ENCODE results near the gene INTS3.
A peak's percentile ranks its signal among the peaks of the same experiment; 100 is the strongest.

The INTS3 gene

GRCh38 chr1:153684892-153685291 is 43.0 kb upstream of the INTS3 start:
- no peak overlapping the region for H3K4me3 ChIP-seq (ENCODE audit: low read depth, low read length)
- H3K36me3 ChIP-seq (ENCODE audit: control insufficient read depth in 2 of 2, insufficient read depth in 1 of 2, low read length in 2 of 2), result no peaks in the 10 kb centered on the region
- CTCF ChIA-PET, result interaction anchor here (0.6 to 1.3 kb wide), 2 partner anchors 9 to 64 kb away, joined by 4 to 6 read pairs; no protein-coding TSS in a partner anchor
- no peaks in the 10 kb centered on the region for H3K9me3 ChIP-seq (ENCODE audit: control insufficient read depth, insufficient read depth, low read depth, low read length)
- H3K27ac ChIP-seq (ENCODE audit: extremely low read depth, low read depth, low read length), result no peak overlapping the region
- TF ChIP-seq SCRT2 (tag by site-specific recombination; IDR thresholded peaks at IDR 0.05), result 0 out of 2 replicates have a peak, but pooled peaks have one; percentile 16
- TF ChIP-seq ZNF558 (tag by site-specific recombination; IDR thresholded peaks at IDR 0.05), result no peak
- no peak for TF ChIP-seq OVOL3 (tag by site-specific recombination; IDR thresholded peaks at IDR 0.05)
- TF ChIP-seq ZNF843 (tag by site-specific recombination; IDR thresholded peaks at IDR 0.05), result no peak
- H3K4me1 ChIP-seq (ENCODE audit: control insufficient read depth, insufficient read depth, low read length), result no peaks in the 10 kb centered on the region
- POLR2A ChIA-PET, result interaction anchor here (0.7 kb wide), 1 partner anchor 339 kb away, joined by 14 read pairs; no protein-coding TSS in a partner anchor

DNA sequence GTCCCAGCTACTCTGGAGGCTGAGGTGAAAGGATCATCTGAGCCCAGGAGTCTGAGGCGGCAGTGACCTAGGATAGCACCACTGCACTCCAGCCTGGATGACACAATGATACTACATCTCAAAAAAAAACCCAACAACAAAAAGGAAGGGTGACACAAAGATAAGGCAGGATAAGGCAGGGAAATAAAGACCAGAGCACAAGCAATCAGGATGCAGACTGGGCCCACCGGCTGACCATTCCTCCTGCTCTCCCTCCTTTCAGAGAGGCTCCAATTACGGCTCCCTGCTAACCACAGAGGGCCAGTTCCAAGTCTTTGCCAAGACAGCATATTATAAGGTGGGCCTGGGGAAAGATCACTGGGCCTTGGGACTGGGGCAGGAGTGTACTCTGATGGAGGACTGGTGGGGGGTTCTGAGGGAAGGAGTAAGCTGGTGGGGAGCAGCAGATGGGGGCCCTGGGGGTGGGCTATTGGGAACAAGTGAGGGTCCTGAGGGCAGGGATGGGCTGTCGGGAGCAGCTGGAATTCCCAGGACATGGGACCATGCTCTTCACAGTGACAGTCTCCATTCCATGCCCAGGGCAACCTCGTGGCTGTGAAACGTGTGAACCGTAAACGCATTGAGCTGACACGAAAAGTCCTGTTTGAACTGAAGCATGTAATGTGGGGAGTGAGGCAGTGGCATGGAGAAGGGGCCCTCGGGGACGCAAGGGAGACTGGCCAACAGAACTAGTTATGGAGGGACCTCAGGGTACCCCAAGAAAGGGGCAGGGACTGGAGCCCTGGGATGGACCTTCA is 42.1 kb upstream of the INTS3 start:
- POLR2A ChIA-PET, result no interaction called here
- CTCF ChIA-PET, result interaction anchor here (0.5 to 1.3 kb wide), 3 partner anchors 9 to 794 kb away, joined by 3 to 4 read pairs (median 4); no protein-coding TSS in a partner anchor

DNA sequence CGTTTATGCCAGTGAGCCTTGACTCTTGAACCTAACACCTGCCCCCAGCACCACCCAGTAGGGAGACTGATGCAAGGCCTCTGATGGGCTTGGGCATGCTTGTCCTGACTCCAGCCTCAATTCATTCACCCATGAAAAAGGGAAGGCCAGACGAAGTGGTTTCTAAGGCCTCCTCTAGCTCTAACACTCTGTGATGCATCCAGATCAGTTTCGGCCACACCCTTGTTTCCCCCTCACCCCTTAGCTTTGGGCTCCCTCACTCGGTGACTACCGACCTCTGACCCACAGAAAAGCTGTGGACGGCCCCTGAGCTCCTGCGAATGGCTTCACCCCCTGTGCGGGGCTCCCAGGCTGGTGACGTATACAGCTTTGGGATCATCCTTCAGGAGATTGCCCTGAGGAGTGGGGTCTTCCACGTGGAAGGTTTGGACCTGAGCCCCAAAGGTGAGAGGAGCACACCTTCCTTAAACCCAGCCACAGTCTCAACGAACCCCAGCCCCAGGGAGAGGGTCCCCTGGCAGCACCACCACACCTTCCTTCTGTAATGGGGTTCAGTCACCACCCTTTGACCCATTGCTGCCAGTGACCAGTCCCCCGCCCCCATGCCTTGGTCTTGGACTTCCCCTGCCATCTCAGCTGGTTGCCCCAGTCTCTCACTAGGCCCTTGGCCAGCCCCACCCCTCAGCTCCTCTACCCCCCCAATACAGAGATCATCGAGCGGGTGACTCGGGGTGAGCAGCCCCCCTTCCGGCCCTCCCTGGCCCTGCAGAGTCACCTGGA is 40.3 kb upstream of the INTS3 start:
- Histone ChIP-seq H3K36me3 (ENCODE audit: control insufficient read depth in 2 of 2, insufficient read depth in 1 of 2, low read length in 2 of 2) (no peaks in the 10 kb centered on the region), H3K9me3 (ENCODE audit: control insufficient read depth, insufficient read depth, low read depth, low read length) (no peaks in the 10 kb centered on the region), H3K27ac (ENCODE audit: extremely low read depth, low read depth, low read length) (no peak overlapping the region), H3K4me1 (ENCODE audit: control insufficient read depth, insufficient read depth, low read length) (no peaks in the 10 kb centered on the region), H3K4me3 (ENCODE audit: low read depth, low read length) (no peak overlapping the region)
- ChIA-PET CTCF (interaction anchor here (1.1 kb wide), 1 partner anchor 291 kb away, joined by 3 read pairs; no protein-coding TSS in a partner anchor), POLR2A (interaction anchor here (0.7 kb wide), 1 partner anchor 40 kb away, joined by 3 read pairs; the partner anchor contains the start of gene INTS3)
- TF ChIP-seq, protein P1, sequence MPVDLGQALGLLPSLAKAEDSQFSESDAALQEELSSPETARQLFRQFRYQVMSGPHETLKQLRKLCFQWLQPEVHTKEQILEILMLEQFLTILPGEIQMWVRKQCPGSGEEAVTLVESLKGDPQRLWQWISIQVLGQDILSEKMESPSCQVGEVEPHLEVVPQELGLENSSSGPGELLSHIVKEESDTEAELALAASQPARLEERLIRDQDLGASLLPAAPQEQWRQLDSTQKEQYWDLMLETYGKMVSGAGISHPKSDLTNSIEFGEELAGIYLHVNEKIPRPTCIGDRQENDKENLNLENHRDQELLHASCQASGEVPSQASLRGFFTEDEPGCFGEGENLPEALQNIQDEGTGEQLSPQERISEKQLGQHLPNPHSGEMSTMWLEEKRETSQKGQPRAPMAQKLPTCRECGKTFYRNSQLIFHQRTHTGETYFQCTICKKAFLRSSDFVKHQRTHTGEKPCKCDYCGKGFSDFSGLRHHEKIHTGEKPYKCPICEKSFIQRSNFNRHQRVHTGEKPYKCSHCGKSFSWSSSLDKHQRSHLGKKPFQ (tag by site-specific recombination; IDR thresholded peaks at IDR 0.05), result no peak
- TF ChIP-seq, protein P2, sequence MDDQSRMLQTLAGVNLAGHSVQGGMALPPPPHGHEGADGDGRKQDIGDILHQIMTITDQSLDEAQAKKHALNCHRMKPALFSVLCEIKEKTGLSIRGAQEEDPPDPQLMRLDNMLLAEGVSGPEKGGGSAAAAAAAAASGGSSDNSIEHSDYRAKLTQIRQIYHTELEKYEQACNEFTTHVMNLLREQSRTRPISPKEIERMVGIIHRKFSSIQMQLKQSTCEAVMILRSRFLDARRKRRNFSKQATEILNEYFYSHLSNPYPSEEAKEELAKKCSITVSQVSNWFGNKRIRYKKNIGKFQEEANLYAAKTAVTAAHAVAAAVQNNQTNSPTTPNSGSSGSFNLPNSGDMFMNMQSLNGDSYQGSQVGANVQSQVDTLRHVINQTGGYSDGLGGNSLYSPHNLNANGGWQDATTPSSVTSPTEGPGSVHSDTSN (CRISPR knock-in tag; IDR thresholded peaks at IDR 0.05), result no peak
- TF ChIP-seq, protein P3, sequence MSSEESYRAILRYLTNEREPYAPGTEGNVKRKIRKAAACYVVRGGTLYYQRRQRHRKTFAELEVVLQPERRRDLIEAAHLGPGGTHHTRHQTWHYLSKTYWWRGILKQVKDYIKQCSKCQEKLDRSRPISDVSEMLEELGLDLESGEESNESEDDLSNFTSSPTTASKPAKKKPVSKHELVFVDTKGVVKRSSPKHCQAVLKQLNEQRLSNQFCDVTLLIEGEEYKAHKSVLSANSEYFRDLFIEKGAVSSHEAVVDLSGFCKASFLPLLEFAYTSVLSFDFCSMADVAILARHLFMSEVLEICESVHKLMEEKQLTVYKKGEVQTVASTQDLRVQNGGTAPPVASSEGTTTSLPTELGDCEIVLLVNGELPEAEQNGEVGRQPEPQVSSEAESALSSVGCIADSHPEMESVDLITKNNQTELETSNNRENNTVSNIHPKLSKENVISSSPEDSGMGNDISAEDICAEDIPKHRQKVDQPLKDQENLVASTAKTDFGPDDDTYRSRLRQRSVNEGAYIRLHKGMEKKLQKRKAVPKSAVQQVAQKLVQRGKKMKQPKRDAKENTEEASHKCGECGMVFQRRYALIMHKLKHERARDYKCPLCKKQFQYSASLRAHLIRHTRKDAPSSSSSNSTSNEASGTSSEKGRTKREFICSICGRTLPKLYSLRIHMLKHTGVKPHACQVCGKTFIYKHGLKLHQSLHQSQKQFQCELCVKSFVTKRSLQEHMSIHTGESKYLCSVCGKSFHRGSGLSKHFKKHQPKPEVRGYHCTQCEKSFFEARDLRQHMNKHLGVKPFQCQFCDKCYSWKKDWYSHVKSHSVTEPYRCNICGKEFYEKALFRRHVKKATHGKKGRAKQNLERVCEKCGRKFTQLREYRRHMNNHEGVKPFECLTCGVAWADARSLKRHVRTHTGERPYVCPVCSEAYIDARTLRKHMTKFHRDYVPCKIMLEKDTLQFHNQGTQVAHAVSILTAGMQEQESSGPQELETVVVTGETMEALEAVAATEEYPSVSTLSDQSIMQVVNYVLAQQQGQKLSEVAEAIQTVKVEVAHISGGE (tag by site-specific recombination; conservative IDR thresholded peaks at IDR 0.05; ENCODE audit: low read depth), result no peak
- TF ChIP-seq KLF8 (tag by site-specific recombination; IDR thresholded peaks at IDR 0.05) (no peak), SP2 (tag by site-specific recombination; IDR thresholded peaks at IDR 0.05) (no peak), ZNF580 (tag by site-specific recombination; IDR thresholded peaks at IDR 0.05) (no peak), WT1 (tag by site-specific recombination; IDR thresholded peaks at IDR 0.05) (no peak), GLIS1 (tag by site-specific recombination; IDR thresholded peaks at IDR 0.05) (no peak), KLF7 (tag by site-specific recombination; IDR thresholded peaks at IDR 0.05; ENCODE audit: borderline replicate concordance) (no peak), ZNF513 (tag by site-specific recombination; IDR thresholded peaks at IDR 0.05) (no peak), ZNF645 (tag by site-specific recombination; IDR thresholded peaks at IDR 0.05) (no peak)

More for the DNA sequence above, 42.1 kb upstream of the INTS3 start:
- Histone ChIP-seq H3K36me3 (ENCODE audit: control insufficient read depth in 2 of 2, insufficient read depth in 1 of 2, low read length in 2 of 2) (no peaks in the 10 kb centered on the region), H3K9me3 (ENCODE audit: control insufficient read depth, insufficient read depth, low read depth, low read length) (no peaks in the 10 kb centered on the region), H3K4me3 (ENCODE audit: low read depth, low read length) (no peak overlapping the region), H3K27ac (ENCODE audit: extremely low read depth, low read depth, low read length) (no peak overlapping the region), H3K4me1 (ENCODE audit: control insufficient read depth, insufficient read depth, low read length) (no peaks in the 10 kb centered on the region)
- TF ChIP-seq, protein P4, sequence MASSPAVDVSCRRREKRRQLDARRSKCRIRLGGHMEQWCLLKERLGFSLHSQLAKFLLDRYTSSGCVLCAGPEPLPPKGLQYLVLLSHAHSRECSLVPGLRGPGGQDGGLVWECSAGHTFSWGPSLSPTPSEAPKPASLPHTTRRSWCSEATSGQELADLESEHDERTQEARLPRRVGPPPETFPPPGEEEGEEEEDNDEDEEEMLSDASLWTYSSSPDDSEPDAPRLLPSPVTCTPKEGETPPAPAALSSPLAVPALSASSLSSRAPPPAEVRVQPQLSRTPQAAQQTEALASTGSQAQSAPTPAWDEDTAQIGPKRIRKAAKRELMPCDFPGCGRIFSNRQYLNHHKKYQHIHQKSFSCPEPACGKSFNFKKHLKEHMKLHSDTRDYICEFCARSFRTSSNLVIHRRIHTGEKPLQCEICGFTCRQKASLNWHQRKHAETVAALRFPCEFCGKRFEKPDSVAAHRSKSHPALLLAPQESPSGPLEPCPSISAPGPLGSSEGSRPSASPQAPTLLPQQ (tag by site-specific recombination; IDR thresholded peaks at IDR 0.05), result peak; percentile 80
- peak; percentile 72 for TF ChIP-seq ZFP69B (tag by site-specific recombination; IDR thresholded peaks at IDR 0.05)
- TF ChIP-seq EGR2 (tag by site-specific recombination; IDR thresholded peaks at IDR 0.05; ENCODE audit: low read depth), result no peak
